LHCN-M2 (cell line): ENCODE results near the gene OMA1. TPM values are rescaled to one million over a fixed set of nuclear protein-coding genes. Genes with fewer than 3 reads are reported as not detected.
"Not testable (repeated sequence)": the region's sequence is repeated elsewhere in the genome, so short reads cannot be mapped to it uniquely, and the experiment has no call there.

ENCODE experiments used
- DNase-seq: peaks from one replicate; pipeline ENCODE4 v3.0.0-alpha.2; 2012; ENCODE audit warnings: low read depth
- polyA plus RNA-seq: library from polyadenylated mRNA; unstranded; fragments of >200 nt; gene quantifications from one replicate; pipeline ENCODE4 v1.2.1, GENCODE V29; 2012; ENCODE audit warnings: missing spikeins
- total RNA-seq: library from RNA; depleted of rRNA; stranded (reverse); fragments of >200 nt; gene quantifications from 2 replicates; pipeline ENCODE4 v1.2.3, GENCODE V29; 2014; rRNA removed

Gene OMA1
- 11.7 and 20.6 TPM in 2 replicates for total RNA-seq
- 6.4 TPM for polyA plus RNA-seq

GRCh38 chr1:58546520-58547308 is at the start of gene OMA1:
OMA1 (minus strand) TSS chr1:58546726; CDS start chr1:58539294, 7,432 bp downstream.
- peak; percentile 95 for DNase-seq

GRCh38 chr1:58594546-58594945 is 48.0 kb upstream of the OMA1 start:
- no peak for DNase-seq

GRCh38 chr1:58592522-58593134 is 46.1 kb upstream of the OMA1 start:
- peak; percentile 97 for DNase-seq

- no peak for DNase-seq
Observed at GRCh38 chr1:58591806-58592205, 45.3 kb upstream of the OMA1 start.

- DNase-seq, result no peak
Observed at GRCh38 chr1:58590019-58590418, 43.5 kb upstream of the OMA1 start.

- DNase-seq, result no peak
Observed at GRCh38 chr1:58588396-58588795, 41.9 kb upstream of the OMA1 start.

GRCh38 chr1:58587667-58588066 is 41.1 kb upstream of the OMA1 start:
- no peak for DNase-seq

- peak; percentile 98 for DNase-seq
Observed at GRCh38 chr1:58586271-58586670, 39.7 kb upstream of the OMA1 start.

GRCh38 chr1:58585581-58586151 is 39.1 kb upstream of the OMA1 start:
- peak; percentile 55 for DNase-seq

GRCh38 chr1:58585166-58585565 is 38.6 kb upstream of the OMA1 start:
- no peak for DNase-seq

GRCh38 chr1:58584082-58584895 is 37.8 kb upstream of the OMA1 start:
- DNase-seq, result peak; percentile 98

GRCh38 chr1:58583496-58583895 is 37.0 kb upstream of the OMA1 start:
- no peak for DNase-seq

- not testable (repeated sequence) for DNase-seq
Observed at GRCh38 chr1:58582143-58582542, 35.6 kb upstream of the OMA1 start.

GRCh38 chr1:58581641-58582040 is 35.1 kb upstream of the OMA1 start:
- no peak for DNase-seq

GRCh38 chr1:58580186-58580585 is 33.7 kb upstream of the OMA1 start:
- peak; percentile 34 for DNase-seq

- DNase-seq, result no peak
Observed at GRCh38 chr1:58577654-58578030, 31.1 kb upstream of the OMA1 start.

GRCh38 chr1:58576727-58577653 is 30.5 kb upstream of the OMA1 start, which contains the start of gene TACSTD2:
TACSTD2 (minus strand) TSS chr1:58577252; CDS start chr1:58577156, 96 bp downstream.
- DNase-seq, result no peak

GRCh38 chr1:58576325-58576726 is 29.8 kb upstream of the OMA1 start:
- no peak for DNase-seq

- no peak for DNase-seq
Observed at GRCh38 chr1:58575551-58576324, 29.2 kb upstream of the OMA1 start.

GRCh38 chr1:58574816-58575215 is 28.3 kb upstream of the OMA1 start:
- DNase-seq, result no peak
